ENCODE measurements around the gene TANC2.

The TANC2 gene

DNA sequence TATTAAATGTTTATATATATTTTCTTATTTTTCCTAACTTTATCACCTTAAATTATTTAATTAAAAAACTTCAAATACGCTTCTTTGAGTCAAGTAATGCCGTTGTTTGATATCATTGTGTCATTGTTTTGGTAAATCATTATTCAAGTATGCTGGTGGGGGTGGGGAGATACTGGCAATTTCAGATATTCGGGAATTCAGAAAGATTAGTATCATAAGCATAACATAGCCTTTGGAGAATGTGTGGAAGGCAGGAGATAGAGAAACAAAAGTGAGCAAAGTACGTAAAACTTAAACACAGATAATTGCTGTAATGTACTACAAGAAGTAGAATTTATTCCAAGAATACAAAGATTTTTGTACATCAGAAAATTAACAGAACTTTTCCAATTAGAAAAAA is 49.8 kb downstream of the TANC2 start:
- no peak for DNase-seq
